ENCODE results near the gene PEX13.
"Not testable (repeated sequence)": the region's sequence is repeated elsewhere in the genome, so short reads cannot be mapped to it uniquely, and the experiment has no call there.

PEX13 gene

GRCh38 chr2:61009355-61009754 lies 8.2 kb upstream of the PEX13 start:
- DNase-seq (ENCODE audit: low spot score): no peak

DNA sequence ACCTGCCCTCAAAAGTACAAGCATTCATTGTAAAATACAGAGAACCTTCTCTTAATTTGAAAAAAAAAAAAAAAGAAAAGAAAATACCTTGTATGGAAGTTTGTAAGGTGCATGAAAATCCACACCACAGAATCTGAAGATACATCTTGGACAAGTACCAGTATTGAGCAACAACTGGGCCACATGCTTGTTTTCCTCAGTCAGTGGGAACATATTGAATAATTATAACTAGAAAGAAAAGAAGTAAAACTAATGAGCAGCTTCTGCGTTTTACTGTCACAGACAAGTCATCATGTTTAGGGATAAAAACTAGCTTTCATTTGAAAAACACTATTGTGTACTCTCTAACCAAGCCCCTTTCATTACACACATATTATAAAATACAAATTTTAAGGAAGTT lies 5.8 kb upstream of the PEX13 start:
- DNase-seq (ENCODE audit: low spot score): peak; percentile 26

- peak; percentile 53 for DNase-seq (ENCODE audit: low spot score)
Observed at GRCh38 chr2:61012303-61012702, 5.2 kb upstream of the PEX13 start.

GRCh38 chr2:61013382-61013781 lies 4.1 kb upstream of the PEX13 start:
- DNase-seq (ENCODE audit: low spot score): no peak

GRCh38 chr2:61014763-61015162 lies 2.8 kb upstream of the PEX13 start:
- no peak for DNase-seq (ENCODE audit: low spot score)

DNA sequence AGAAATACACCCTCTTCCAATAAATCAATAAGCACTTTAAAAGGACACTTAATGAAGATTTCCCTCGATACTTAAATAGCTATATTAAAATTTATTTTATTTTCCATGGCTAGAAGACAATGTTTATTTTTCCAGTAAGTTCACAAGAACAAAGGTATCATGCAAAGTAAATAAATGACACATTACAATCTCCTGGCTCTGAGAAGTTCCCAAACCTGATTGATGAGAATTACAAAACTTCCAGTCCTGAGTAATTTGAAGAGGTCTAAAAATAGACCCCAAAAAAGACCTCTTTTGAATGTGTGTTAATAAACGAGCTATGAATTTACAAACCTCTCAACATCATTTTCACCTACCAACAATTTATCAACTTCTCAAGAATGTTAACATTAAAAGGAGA lies 1.5 kb upstream of the PEX13 start:
- no peak for DNase-seq (ENCODE audit: low spot score)

DNA sequence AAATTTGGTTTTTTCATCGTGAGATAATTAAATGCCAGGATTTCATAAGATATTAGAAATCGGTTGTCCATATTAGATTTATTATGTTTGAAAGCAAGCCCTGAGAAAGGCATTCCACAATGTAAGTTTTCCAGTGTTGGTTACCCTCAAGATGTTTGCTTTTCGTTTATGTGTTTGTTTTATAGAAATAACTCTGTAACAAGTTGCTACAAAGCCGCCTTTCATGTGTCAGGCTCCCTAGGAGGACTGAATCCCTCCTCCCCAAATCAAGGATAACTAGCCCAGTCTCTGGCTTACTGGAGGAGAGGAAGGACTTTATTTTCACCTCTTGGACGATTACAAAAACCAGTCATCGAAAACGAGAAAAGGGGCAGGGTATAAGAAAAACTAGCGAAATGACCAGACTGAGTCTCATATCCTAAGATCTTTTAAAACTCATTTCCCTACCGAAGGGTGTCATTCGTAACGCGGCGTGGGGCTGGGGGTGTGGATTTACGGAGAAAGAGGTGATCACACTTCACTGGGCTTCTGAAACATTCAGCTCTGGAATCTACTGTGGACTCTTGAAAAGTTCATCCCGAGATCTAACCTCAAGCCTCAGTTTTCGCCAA lies 1.0 kb upstream of the PEX13 start:
- DNase-seq (ENCODE audit: low spot score): peak; percentile 3

- peak; percentile 72 for DNase-seq (ENCODE audit: low spot score)
Observed at GRCh38 chr2:61017003-61017555, 441 bp upstream of the PEX13 start.

DNA sequence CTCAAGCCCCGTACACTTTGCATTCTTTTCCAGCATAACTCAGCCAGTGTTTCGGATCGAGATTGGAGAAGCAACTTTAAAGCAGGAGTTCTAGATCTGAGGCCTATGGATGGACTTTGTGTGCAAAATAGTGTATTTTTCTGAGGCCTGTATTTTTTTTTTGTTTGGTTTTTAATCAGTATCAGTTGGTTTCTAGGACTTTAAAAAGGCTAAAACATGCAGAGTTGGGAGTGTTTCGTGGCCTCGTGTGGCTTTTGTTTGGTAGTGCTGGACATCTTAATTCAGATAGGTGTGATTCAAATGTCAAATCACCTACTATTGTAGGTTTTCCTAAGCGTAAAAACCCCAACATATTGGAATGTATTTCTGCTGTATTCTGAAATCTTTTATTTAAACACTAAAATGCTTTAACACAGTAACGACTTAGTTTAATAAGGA lies 817 bp downstream of the PEX13 start:
- DNase-seq (ENCODE audit: low spot score): peak; percentile 46

- peak; percentile 2 for DNase-seq (ENCODE audit: low spot score)
Observed at GRCh38 chr2:61018798-61019197, 1.3 kb downstream of the PEX13 start.

- DNase-seq (ENCODE audit: low spot score): no peak
Observed at GRCh38 chr2:61021228-61021660, 3.7 kb downstream of the PEX13 start.

DNA sequence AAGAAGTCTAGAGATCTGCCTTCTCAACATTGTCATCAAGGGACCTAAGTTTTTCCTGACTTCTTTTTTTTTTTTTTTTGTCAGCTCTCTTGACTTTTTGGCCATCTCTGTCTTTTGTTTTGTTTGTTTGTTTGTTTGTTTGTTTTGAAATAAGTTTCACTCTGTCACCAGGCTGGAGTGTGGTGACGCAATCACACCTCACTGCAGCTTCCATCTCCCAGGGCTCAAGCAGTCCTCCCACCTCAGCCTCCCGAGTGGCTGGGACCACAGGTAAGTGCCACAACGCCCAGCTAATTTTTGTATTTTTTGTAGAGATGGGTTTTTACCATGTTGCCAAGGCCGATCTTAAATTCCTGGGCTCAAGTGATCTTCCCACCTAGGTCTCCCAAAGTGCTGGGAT lies 6.2 kb downstream of the PEX13 start:
- DNase-seq (ENCODE audit: low spot score): no peak

DNA sequence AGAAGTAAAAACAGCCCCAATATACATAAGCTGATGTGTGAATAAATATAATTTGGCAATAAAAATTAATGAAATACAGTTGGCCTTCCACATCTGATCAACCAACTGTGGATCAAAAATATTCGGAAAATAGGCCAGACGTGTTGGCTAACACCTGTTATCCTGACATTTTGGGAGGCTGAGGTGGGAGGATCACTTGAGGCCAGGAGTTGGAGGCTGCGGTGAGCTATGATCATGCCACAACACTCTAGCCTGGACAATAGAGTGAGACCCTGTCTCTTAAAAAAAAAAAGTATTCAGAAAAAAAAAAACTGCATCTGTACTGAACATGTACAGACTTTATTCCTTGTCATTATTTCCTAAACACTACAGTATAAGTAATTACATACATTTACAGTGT lies 12.0 kb downstream of the PEX13 start:
- DNase-seq (ENCODE audit: low spot score): no peak

DNA sequence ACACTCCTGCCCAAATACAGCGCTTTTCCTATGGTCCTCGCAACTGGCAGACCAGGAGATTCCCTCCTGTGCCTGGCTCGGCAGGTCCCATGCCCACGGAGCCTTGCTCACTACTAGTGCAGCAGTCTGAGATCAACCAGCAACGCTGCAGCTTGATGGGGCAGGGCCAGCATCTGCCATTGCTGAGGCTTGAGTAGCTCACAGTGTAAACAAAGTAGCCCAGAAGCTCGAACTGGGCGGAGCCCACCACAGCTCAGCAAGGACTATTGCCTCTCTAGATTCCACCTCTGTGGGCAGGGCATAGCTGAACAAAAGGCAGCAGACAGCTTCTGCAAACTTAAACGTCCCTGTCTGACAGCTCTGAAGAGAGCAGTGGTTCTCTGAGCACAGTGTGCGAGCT lies 17.1 kb downstream of the PEX13 start:
- DNase-seq (ENCODE audit: low spot score): not testable (repeated sequence)

DNA sequence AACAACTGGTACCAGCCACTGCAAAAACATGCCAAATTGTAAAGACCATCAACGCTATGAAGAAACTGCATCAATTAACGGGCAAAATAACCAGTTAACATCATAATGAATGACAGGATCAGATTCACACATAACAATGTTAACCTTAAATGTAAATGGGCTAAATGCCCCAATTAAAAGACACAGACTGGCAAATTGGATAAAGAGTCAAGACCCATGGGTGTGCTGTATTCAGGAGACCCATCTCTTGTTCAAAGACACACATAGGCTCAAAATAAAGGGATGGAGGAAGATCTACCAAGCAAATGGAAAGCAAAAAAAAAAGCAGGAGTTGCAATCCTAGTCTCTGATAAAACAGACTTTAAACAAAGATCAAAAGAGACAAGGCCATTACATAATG lies 19.1 kb downstream of the PEX13 start:
- DNase-seq (ENCODE audit: low spot score): not testable (repeated sequence)

DNA sequence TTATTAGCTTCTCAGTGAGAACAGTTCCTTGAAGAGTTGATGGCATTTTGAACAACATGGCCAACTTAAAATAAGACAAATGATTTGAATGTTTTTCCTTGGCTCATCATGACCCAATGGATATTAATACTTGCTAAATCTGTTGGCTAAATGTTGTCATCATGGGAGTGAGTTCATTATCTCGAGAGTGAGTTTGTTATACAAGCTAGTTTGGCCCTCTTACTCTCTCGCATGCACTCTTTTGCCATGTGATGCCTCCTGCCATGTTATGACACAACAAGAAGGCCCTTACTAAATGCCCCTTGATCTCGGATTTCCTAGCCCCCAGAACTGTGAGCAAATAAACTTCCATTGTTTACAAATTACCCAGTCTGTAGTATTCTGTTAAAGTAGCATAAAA lies 25.3 kb downstream of the PEX13 start:
- DNase-seq (ENCODE audit: low spot score): no peak

DNA sequence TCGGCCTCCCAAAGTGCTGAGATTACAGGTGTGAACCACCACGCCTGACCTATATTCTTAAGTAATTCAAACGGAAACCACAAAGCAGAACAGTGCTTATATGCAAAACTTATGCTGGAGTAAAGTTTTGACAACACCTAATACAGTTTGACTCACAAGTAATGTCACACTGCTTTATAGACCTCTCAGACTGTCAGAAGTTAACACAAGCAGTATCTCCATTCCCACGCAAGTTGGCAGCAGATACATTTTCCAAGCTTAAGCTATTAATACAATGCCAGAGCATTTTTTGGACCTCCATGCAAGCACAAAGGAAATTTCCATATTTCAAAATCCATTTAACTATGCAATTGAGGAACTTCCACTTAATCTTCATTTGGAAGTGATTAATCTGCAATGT lies 27.1 kb downstream of the PEX13 start:
- no peak for DNase-seq (ENCODE audit: low spot score)

DNA sequence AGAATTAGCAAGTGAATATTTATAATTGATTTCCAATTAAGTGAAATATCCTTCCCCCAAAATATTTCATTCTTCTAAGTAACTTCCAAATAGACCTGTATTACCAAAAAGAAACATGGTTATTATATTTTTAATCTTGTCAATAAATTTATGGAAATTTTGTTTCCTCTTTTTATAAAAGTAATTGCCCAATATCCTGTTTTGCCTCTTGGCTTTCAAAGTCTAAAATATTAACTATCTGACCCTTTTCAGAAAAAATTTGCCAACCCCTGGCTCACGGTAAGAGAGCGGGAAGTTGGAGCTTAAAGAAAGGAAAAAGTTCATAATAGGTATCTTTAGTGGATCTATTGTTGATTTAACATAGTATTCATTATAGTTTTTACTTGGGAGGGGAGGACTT lies 27.7 kb downstream of the PEX13 start:
- no peak for DNase-seq (ENCODE audit: low spot score)

DNA sequence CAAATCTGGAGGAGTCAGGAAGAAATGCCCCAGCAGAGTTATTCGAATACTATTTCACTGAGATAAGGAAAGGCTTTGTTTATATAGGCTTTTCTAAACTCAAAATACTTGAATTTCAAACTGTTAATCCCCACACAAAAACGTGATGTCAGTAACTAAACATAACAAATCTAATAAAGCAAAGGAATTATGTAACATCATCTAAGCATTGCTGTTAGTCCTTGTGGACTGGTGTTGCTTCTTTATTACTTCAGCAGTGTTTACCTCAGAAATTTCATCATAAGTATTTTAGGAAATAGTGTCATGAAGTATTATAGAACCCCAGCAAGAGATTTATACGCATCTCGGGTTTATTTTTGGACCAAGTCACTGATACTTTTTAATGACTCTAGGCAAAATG lies 28.5 kb downstream of the PEX13 start:
- no peak for DNase-seq (ENCODE audit: low spot score)

DNA sequence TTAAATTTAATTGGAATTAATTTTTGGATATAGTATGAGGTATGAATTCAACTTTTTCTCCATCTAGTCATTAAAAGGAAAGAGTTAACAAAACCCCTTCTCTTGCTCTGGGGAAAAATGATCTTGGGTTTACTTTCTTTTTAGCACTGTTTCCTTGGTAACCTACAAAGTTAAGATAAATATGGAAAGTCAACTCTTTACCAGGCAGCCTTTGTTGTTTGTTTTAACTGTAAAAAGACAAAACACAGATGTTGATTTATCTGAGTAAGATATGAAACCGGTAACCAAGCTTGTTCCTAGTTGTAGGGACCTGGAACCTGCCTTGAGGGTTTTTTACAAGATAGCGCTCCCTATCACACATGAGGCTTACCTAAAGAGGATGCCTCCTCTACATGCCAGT lies 38.0 kb downstream of the PEX13 start:
- no peak for DNase-seq (ENCODE audit: low spot score)

GRCh38 chr2:61057562-61057961 lies 40.0 kb downstream of the PEX13 start:
- no peak for DNase-seq (ENCODE audit: low spot score)

DNA sequence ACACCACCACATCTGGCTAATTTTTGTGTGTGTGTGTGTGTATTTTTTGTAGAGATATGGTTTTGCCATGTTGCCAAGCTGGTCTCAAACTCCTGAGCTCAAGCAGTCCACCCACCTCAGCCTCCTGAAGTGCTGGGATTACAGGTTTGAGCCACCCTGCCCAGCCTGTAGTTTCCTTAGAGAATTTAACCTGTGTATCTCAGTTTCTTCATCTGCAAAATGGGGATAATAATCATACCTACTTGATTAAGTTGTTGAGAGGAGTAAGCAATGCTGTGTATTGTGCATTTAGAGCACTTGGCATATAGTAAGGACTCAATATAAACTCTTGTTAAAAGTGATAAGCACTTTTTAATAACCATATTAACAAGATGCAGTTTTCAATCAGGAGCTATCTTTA lies 41.9 kb downstream of the PEX13 start:
- no peak for DNase-seq (ENCODE audit: low spot score)

GRCh38 chr2:61065714-61066709 lies 48.5 kb downstream of the PEX13 start, which contains the start of gene SANBR:
SANBR (plus strand) TSS chr2:61065871; CDS start chr2:61070351, 4,480 bp downstream.
- DNase-seq (ENCODE audit: low spot score): peak; percentile 94

All from AG08395 (cell line).